GM23248 (cell line): ENCODE measurements around the gene NPAS3. TPM values are rescaled to one million over a fixed set of nuclear protein-coding genes. Genes with fewer than 3 reads are reported as not detected.

Experiments
- DNase-seq: peaks from one replicate; pipeline ENCODE4 v3.0.0-alpha.2; 2015
- H2AFZ ChIP-seq: fragments of 200-600 bp; sonication (generic); 2 replicates; pipeline ENCODE4 v1.6.1; 2016; ENCODE audit warnings: antibody characterized with exemption
- H3F3A ChIP-seq: fragments of 200-600 bp; sonication (generic); 2 replicates; pipeline ENCODE4 v1.6.1; 2016; ENCODE audit warnings: mild to moderate bottlenecking, antibody characterized with exemption, mixed run types; ENCODE audit not compliant: insufficient read depth
- H3K27ac ChIP-seq: fragments of 200-600 bp; sonication (generic); 2 replicates; pipeline ENCODE4 v1.5.1; 2016; ENCODE audit warnings: mild to moderate bottlenecking
- H3K27me3 ChIP-seq: fragments of 200-600 bp; sonication (generic); replicated peaks from 2 replicates; pipeline ENCODE4 v1.6.1; 2016; ENCODE audit warnings: mild to moderate bottlenecking; ENCODE audit not compliant: insufficient read depth
- H3K36me3 ChIP-seq: fragments of 200-600 bp; sonication (generic); 2 replicates; pipeline ENCODE4 v1.6.1; 2016; ENCODE audit warnings: low read depth, mild to moderate bottlenecking
- H3K4me1 ChIP-seq: fragments of 200-600 bp; sonication (generic); 2 replicates; pipeline ENCODE4 v1.6.1; 2016; ENCODE audit warnings: mild to moderate bottlenecking; ENCODE audit not compliant: insufficient read depth
- H3K4me2 ChIP-seq: fragments of 200-600 bp; sonication (generic); one replicate; pipeline ENCODE4 v1.6.1; 2016; ENCODE audit warnings: mild to moderate bottlenecking; ENCODE audit not compliant: unreplicated experiment
- H3K4me3 ChIP-seq: fragments of 200-600 bp; sonication (generic); 2 replicates; pipeline ENCODE4 v1.5.1; 2016; ENCODE audit warnings: mild to moderate bottlenecking
- H3K79me2 ChIP-seq: fragments of 200-600 bp; sonication (generic); 2 replicates; pipeline ENCODE4 v1.6.1; 2016; ENCODE audit warnings: mild to moderate bottlenecking; ENCODE audit not compliant: insufficient read depth
- H3K9ac ChIP-seq: fragments of 200-600 bp; sonication (generic); 2 replicates; pipeline ENCODE4 v1.6.1; 2016; ENCODE audit warnings: mild to moderate bottlenecking
- H3K9me2 ChIP-seq: fragments of 200-600 bp; sonication (generic); 2 replicates; pipeline ENCODE4 v1.6.1; 2016; ENCODE audit warnings: mixed run types, mild to moderate bottlenecking, moderate library complexity; ENCODE audit not compliant: insufficient read depth
- H3K9me3 ChIP-seq: fragments of 200-600 bp; sonication (generic); one replicate; pipeline ENCODE4 v1.6.1; 2017; ENCODE audit warnings: low read depth
- H4K20me1 ChIP-seq: fragments of 200-600 bp; sonication (generic); 2 replicates; pipeline ENCODE4 v1.6.0; 2016; ENCODE audit not compliant: insufficient read depth
- EZH2 ChIP-seq: fragments of 200-600 bp; sonication (generic); IDR thresholded peaks from 2 replicates; pipeline ENCODE4 v1.6.1; 2018; ENCODE audit warnings: antibody characterized with exemption, mild to moderate bottlenecking; ENCODE audit not compliant: insufficient read depth, poor library complexity, severe bottlenecking
- EZH2phosphoT487 ChIP-seq: fragments of 200-600 bp; sonication (generic); IDR thresholded peaks from 2 replicates; pipeline ENCODE4 v1.6.1; 2018; ENCODE audit warnings: antibody characterized with exemption, moderate library complexity, mild to moderate bottlenecking, low read depth; ENCODE audit not compliant: insufficient read depth
- WGBS, 2 experiments: methylation state at CpG; one replicate each; pipeline ENCODE4 v1.1.6; 2015 to 2017; ENCODE audit warnings: low lambda C conversion rate in 2 of 2, low coverage in 1 of 2; ENCODE audit errors: missing lambda C conversion rate in 2 of 2; 5-methylcytosine and 5-hydroxymethylcytosine counted together
- in situ Hi-C: fragments of 300-500 bp; cut with MboI; formaldehyde crosslinking; loops from 2 replicates; pipeline ENCODE4 v1.15.0; 2020
- polyA plus RNA-seq: library from polyadenylated mRNA; unstranded; fragments of >200 nt; fragmentation: Nextera tagmentation; extraction: Ambion mirVana; gene quantifications from 2 replicates; pipeline ENCODE4 v1.2.1, GENCODE V29; 2016
- total RNA-seq: library from RNA; depleted of rRNA; stranded (reverse); fragments of >200 nt; shearing (Covaris generic); gene quantifications from 2 replicates; pipeline ENCODE4 v1.2.3, GENCODE V29; 2014

Gene NPAS3
- total and polyA plus RNA-seq, 2 experiments from 2014 or later: 0.65 TPM; not detected in 1

DNA sequence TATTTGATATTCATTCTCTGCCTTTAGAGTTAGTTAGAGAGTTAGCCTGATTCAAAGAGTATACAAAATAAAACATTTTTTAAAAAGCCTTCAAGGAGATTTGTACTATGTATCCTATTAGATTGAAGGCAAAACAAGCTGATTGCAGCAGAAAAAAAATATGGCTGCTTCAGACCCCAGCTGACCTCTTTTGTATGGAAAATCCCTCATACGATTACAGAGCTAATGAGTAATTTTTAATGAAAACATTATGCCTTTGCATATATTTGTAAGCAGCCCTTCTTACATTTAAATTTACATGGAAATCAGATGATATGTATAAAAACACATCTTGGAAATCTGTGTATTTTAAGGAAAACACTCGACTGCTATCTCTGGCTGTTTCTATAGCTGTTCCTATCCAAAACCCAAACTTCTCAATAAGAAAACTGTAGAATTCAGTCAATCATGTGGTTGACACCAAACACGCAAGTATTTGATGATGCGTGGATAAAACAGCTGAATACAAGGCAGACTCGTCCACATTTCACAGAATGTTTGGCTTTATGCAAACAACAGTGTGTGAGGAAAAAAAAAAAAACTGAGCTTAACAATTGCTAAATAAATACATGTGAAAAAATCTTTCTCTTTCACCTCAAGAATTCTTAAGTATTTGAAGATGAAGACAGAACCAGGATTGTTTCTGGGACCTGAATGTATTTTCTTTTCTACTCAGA is 736.9 kb downstream of the NPAS3 start:
- H4K20me1 ChIP-seq: no peaks in the 10 kb centered on the region
- H3K4me2 ChIP-seq: peak overlapping the region; percentile 35
- H3K4me1 ChIP-seq: peaks cover 33% of the 10 kb centered on the region
- no peaks in the 10 kb centered on the region for H3K9me2 ChIP-seq
- no peaks in the 10 kb centered on the region for H3K79me2 ChIP-seq
- no peaks in the 10 kb centered on the region for H3K27me3 ChIP-seq
- H3K27ac ChIP-seq: no peak overlapping the region
- 27 to 30% methylated on average over 5 of the region's 5 CpGs for WGBS, 2 experiments
- H3K4me3 ChIP-seq: no peak overlapping the region
- H3K36me3 ChIP-seq: no peaks in the 10 kb centered on the region
- peaks cover 16% of the 10 kb centered on the region for H3F3A ChIP-seq
- no peaks in the 10 kb centered on the region for H3K9me3 ChIP-seq
- H3K9ac ChIP-seq: no peak overlapping the region; the same call in 1 of the 2 replicates
- TF ChIP-seq EZH2 (no peak), EZH2phosphoT487 (no peak)
- H2AFZ ChIP-seq: peak overlapping the region; percentile 54
- peak; percentile 47 for DNase-seq
- in situ Hi-C loops: no loop called here

DNA sequence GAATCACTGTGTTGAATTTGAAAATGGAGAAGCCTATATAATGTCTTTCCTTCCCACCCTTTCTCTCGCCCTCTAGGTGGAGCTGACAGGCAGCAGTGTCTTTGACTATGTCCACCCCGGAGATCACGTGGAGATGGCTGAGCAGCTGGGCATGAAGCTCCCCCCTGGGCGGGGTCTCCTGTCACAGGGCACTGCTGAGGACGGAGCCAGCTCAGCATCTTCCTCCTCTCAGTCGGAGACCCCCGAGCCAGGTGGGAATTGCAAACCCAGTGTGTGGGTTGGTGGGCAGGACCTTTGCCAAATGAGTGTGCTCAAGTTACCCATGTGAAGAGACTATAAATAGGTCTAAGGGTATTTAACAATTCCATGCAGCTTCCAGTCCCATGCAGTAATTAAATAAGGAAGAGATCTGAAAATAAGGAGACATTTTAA is 737.5 kb downstream of the NPAS3 start:
- Histone ChIP-seq H3F3A (peaks cover 16% of the 10 kb centered on the region), H2AFZ (peak overlapping the region; percentile 54), H3K27ac (no peak overlapping the region), H3K4me2 (peak overlapping the region; percentile 35), H3K79me2 (no peaks in the 10 kb centered on the region), H3K36me3 (no peaks in the 10 kb centered on the region), H3K4me1 (peaks cover 33% of the 10 kb centered on the region), H3K9me2 (no peaks in the 10 kb centered on the region), H3K27me3 (no peaks in the 10 kb centered on the region), H3K4me3 (no peak overlapping the region), H3K9ac (no peak overlapping the region; the same call in 1 of the 2 replicates), H3K9me3 (no peaks in the 10 kb centered on the region), H4K20me1 (no peaks in the 10 kb centered on the region)
- in situ Hi-C loops: no loop called here
- 24 to 32% methylated on average over 7 of the region's 7 CpGs for WGBS, 2 experiments
- peak; percentile 66 for DNase-seq
- no peak for TF ChIP-seq EZH2phosphoT487
- no peak for TF ChIP-seq EZH2

GRCh38 chr14:33676891-33677290 is 738.2 kb downstream of the NPAS3 start:
- no peak overlapping the region for H3K4me3 ChIP-seq
- H3K4me1 ChIP-seq: peaks cover 39% of the 10 kb centered on the region
- H3K9me3 ChIP-seq: no peaks in the 10 kb centered on the region
- no peak for DNase-seq
- TF ChIP-seq EZH2 (no peak), EZH2phosphoT487 (no peak)
- no peak overlapping the region for H2AFZ ChIP-seq
- in situ Hi-C loops: no loop called here
- H3F3A ChIP-seq: peaks cover 21% of the 10 kb centered on the region
- no peak overlapping the region for H3K4me2 ChIP-seq
- no peaks in the 10 kb centered on the region for H3K27me3 ChIP-seq
- 98 to 99% methylated on average over 5 of the region's 5 CpGs for WGBS, 2 experiments
- H3K79me2 ChIP-seq: no peaks in the 10 kb centered on the region
- H4K20me1 ChIP-seq: no peaks in the 10 kb centered on the region
- H3K27ac ChIP-seq: no peak overlapping the region
- no peaks in the 10 kb centered on the region for H3K9me2 ChIP-seq
- H3K36me3 ChIP-seq: no peaks in the 10 kb centered on the region
- H3K9ac ChIP-seq: no peak overlapping the region

DNA sequence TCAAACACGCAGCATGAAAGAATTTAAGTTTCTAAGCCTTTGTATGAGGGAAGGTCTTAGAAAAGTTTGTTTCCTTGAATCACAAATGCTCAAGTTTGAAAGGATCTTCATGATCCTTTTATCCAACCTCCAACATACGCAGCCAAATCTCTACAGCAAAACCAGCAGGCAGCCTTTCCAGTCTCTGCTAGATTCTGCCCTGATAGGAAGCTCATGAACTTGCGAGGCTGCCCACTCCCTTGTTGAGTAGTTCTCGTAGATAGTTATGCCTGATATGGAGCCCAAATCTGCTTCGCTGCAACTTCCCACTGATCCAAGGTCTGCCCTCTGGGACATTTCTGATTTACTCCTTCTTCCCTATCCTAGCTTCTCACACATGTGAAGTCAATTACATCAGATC is 739.3 kb downstream of the NPAS3 start:
- H4K20me1 ChIP-seq: no peaks in the 10 kb centered on the region

More for the DNA sequence above, 739.3 kb downstream of the NPAS3 start:
- DNase-seq: no peak
- Histone ChIP-seq H3K4me1 (peaks cover 50% of the 10 kb centered on the region), H3K9me2 (no peaks in the 10 kb centered on the region), H3K27ac (no peak overlapping the region), H3K79me2 (no peaks in the 10 kb centered on the region), H2AFZ (no peak overlapping the region), H3K27me3 (no peaks in the 10 kb centered on the region), H3F3A (peaks cover 28% of the 10 kb centered on the region), H3K36me3 (no peaks in the 10 kb centered on the region), H3K4me2 (no peak overlapping the region), H3K9me3 (no peaks in the 10 kb centered on the region), H3K9ac (no peak overlapping the region), H3K4me3 (no peak overlapping the region)
- 96 to 99% methylated on average over 5 of the region's 5 CpGs for WGBS, 2 experiments
- TF ChIP-seq EZH2 (no peak), EZH2phosphoT487 (no peak)
- in situ Hi-C loops: no loop called here
